ENCODE results near the gene ASB10.

DNA sequence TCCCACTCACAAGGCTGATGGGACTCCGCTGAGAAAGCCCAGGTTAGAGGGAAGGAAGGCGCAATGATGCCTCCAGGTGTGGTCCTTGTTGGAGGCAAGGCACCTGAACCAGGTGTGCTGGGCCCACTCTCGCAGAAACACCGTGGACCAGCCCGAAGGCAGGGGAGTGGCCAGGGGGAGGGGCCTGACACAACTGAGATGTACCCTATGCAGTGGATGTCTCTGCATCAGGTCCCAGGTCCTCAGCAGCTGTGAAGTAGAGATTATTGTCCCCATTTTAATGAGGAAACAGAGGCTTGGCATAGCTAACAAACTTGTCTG is 51.6 kb downstream of the ASB10 start:
- TF ChIP-seq SUZ12 (IDR thresholded peaks at IDR 0.05; ENCODE audit: extremely low read depth, insufficient read depth, insufficient read length) (no peak), ZNF274 (IDR thresholded peaks at IDR 0.05; ENCODE audit: low read depth, low read length) (no peak), YY1 (IDR thresholded peaks at IDR 0.05; ENCODE audit: insufficient read depth, insufficient read length) (no peak)

Measured in NT2/D1 (cell line).